Thoracic aorta (tissue), 2 donors: ENCODE results near the gene SLIT3. TPM values are rescaled to one million over a fixed set of nuclear protein-coding genes. Genes with fewer than 3 reads are reported as not detected.

ENCODE experiments used
- ATAC-seq: fragments of 150-250 bp; one replicate; pipeline ENCODE4 v1.8.0; 2017; ENCODE audit warnings: low read depth; ENCODE audit not compliant: insufficient number of reproducible peaks, low FRiP score
- DNase-seq: peaks from one replicate; pipeline ENCODE4 v3.0.0-alpha.2; 2020; ENCODE audit warnings: low spot score
- H3K27ac ChIP-seq, 2 donors: fragments of 200-600 bp; sonication (generic); 1 replicate in 1 of 2; 2 replicates in 1 of 2; pipeline ENCODE4 v1.5.1; 2016; ENCODE audit warnings: mild to moderate bottlenecking in 2 of 2, moderate library complexity in 2 of 2
- H3K27me3 ChIP-seq: fragments of 200-600 bp; sonication (generic); replicated peaks from 2 replicates; pipeline ENCODE4 v1.6.0; 2016; ENCODE audit warnings: mild to moderate bottlenecking; ENCODE audit not compliant: insufficient read depth
- H3K36me3 ChIP-seq: fragments of 200-600 bp; sonication (generic); one replicate; pipeline ENCODE4 v1.5.1; 2016
- H3K4me1 ChIP-seq, 2 donors: fragments of 200-600 bp; sonication (generic); 1 replicate in 1 of 2; 2 replicates in 1 of 2; pipeline versions ENCODE4 v1.5.1 to v1.6.0; 2016; ENCODE audit warnings: low read depth in 2 of 2, mild to moderate bottlenecking in 1 of 2; ENCODE audit not compliant: control insufficient read depth in 1 of 2
- H3K4me3 ChIP-seq: fragments of 200-600 bp; sonication (generic); 2 replicates; pipeline ENCODE4 v1.5.1; 2016; ENCODE audit warnings: mild to moderate bottlenecking
- H3K9me3 ChIP-seq: fragments of 200-600 bp; sonication (generic); 2 replicates; pipeline ENCODE4 v1.5.1; 2016
- total RNA-seq, 2 donors: library from RNA; depleted of rRNA; stranded (reverse); fragments of >200 nt; gene quantifications; one replicate each; pipeline versions ENCODE4 v1.1.0 to v1.2.3, GENCODE V29; 2016
- TF ChIP-seq, protein P1 (sequence below): fragments of 200-600 bp; sonication (generic); IDR thresholded peaks from one replicate; pipeline ENCODE4 v1.5.1; 2019; ENCODE audit warnings: antibody characterized with exemption

Gene SLIT3
- total RNA-seq, 2 donors from 2014 or later = 80.1 to 86.9 TPM

DNA sequence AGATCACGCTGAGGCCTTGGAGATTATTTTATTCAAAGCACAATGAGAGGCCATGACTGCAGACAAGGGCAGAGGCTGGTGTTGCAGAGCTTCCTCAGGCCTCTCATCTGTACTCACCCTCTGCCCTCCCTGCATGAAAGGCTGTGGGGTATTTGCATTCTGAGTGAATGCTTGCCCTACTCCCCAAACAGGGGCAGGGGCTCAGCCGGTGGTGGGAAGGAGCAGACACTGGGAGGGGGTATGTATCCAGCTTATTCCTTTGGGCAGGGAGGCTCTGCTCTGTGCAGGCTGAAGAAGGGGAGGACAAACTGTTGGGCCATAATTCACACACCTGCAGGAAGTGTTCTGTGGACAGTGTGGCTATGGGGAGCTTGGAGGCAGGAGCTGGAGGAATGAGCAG is 573.4 kb downstream of the SLIT3 start:
- H3K27me3 ChIP-seq = no peaks in the 10 kb centered on the region
- ATAC-seq = no peak
- H3K27ac ChIP-seq = no peak overlapping the region
- TF ChIP-seq, protein P1, sequence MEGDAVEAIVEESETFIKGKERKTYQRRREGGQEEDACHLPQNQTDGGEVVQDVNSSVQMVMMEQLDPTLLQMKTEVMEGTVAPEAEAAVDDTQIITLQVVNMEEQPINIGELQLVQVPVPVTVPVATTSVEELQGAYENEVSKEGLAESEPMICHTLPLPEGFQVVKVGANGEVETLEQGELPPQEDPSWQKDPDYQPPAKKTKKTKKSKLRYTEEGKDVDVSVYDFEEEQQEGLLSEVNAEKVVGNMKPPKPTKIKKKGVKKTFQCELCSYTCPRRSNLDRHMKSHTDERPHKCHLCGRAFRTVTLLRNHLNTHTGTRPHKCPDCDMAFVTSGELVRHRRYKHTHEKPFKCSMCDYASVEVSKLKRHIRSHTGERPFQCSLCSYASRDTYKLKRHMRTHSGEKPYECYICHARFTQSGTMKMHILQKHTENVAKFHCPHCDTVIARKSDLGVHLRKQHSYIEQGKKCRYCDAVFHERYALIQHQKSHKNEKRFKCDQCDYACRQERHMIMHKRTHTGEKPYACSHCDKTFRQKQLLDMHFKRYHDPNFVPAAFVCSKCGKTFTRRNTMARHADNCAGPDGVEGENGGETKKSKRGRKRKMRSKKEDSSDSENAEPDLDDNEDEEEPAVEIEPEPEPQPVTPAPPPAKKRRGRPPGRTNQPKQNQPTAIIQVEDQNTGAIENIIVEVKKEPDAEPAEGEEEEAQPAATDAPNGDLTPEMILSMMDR = no peak
- peaks cover 12% of the 10 kb centered on the region for H3K9me3 ChIP-seq
- no peak for DNase-seq
- H3K4me3 ChIP-seq = no peak overlapping the region
- peaks cover 0 to 4% of the 10 kb centered on the region in 2 donors for H3K4me1 ChIP-seq
- H3K36me3 ChIP-seq = no peaks in the 10 kb centered on the region

DNA sequence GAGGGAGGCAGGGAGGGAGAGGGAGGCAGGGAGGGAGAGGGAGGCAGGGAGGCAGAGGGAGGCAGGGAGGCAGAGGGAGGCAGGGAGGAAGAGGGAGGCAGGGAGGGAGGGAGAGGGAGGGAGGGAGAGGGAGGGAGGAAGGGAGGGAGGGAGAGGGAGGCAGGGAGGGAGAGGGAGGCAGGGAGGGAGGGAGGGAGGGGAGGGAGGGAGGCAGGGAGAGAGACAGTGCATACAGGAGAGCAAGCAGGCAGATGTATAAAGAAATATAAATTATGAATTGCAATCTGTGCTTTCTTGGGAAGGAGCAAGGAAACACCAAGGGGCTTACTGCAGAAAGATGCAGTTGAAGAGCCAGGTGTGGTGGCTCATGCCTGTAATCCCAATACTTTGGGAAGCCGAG is 574.6 kb downstream of the SLIT3 start:
- Histone ChIP-seq H3K4me1 (no peaks in the 10 kb centered on the region), H3K9me3 (peaks cover 12% of the 10 kb centered on the region), H3K27ac (no peak overlapping the region), H3K4me3 (no peak overlapping the region), H3K27me3 (no peaks in the 10 kb centered on the region), H3K36me3 (no peaks in the 10 kb centered on the region)
- DNase-seq = no peak
- TF ChIP-seq, protein P1 = no peak
- no peak for ATAC-seq

DNA sequence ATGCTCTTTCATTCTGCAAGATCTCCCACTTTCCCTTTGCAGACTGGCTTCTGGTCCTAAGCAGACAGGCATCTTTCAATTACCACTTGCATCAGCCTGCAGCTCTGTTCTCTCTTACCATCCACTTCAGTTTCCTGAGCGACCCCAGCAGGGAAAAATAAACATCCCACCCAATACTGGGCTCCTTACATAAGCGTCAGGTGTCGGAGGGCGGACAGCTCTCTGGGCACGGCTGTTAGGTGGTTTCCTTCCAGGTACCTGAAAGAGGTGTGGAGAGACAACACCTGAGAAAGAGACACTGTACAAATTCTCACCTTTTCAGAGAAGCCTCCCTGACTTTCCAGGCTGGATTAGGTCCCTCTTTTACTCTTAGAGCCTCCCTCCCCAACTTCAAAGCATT is 576.7 kb downstream of the SLIT3 start:
- no peak for ATAC-seq

DNA sequence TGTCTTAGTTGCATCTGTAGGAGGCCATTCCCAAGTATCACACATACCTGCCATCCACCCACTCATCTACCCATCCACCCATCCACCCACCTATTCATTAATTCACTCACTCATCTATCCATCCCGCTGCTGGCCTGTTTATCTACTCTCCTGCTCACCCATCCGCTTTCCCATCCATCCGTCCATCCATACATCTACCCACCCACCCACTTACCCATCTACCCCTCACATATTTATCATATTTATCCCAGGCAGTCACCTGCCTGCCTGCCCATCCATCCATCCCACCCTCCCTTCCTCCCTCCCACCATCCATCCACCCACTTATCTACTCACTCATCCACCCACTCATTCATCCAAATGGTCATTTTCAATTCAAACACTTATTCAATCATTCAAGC is 577.9 kb downstream of the SLIT3 start:
- Histone ChIP-seq H3K4me1 (no peaks in the 10 kb centered on the region), H3K27ac (no peak overlapping the region), H3K4me3 (no peak overlapping the region), H3K36me3 (no peaks in the 10 kb centered on the region), H3K27me3 (no peaks in the 10 kb centered on the region), H3K9me3 (no peaks in the 10 kb centered on the region)
- no peak for DNase-seq
- TF ChIP-seq, protein P1 = no peak
- ATAC-seq = no peak

More for the DNA sequence above, 576.7 kb downstream of the SLIT3 start:
- TF ChIP-seq, protein P1 = no peak
- H3K27me3 ChIP-seq = no peaks in the 10 kb centered on the region
- H3K4me3 ChIP-seq = no peak overlapping the region
- no peak overlapping the region for H3K27ac ChIP-seq
- H3K36me3 ChIP-seq = no peaks in the 10 kb centered on the region
- H3K9me3 ChIP-seq = peaks cover 9% of the 10 kb centered on the region
- DNase-seq = no peak
- H3K4me1 ChIP-seq = no peaks in the 10 kb centered on the region

DNA sequence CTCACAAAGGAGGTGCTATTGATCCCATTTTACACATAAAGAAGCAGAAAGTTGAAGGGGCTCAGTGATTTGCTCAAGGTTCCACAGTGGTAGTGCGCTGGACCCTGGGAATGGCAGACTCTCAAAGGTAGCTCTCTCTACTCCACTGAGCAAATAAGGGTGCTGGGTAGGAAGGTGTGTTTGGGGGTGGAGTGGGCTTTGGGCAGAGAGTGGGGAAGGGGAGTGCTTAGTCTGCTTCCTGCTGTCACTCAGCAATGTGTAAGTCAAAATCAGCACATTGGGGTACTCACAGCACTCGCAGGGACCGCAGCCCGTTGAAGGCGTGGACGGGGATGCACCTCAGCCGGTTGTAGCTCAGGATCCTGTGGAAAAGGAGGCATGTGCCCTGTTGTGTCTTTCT is 579.0 kb downstream of the SLIT3 start:
- TF ChIP-seq, protein P1 = no peak
- ATAC-seq (no peak), DNase-seq (no peak)
- Histone ChIP-seq H3K9me3 (no peaks in the 10 kb centered on the region), H3K4me3 (no peak overlapping the region), H3K4me1 (no peaks in the 10 kb centered on the region), H3K27ac (no peak overlapping the region), H3K27me3 (no peaks in the 10 kb centered on the region), H3K36me3 (no peaks in the 10 kb centered on the region)
